ENCODE data around the gene HSPA12A.

HSPA12A gene

DNA sequence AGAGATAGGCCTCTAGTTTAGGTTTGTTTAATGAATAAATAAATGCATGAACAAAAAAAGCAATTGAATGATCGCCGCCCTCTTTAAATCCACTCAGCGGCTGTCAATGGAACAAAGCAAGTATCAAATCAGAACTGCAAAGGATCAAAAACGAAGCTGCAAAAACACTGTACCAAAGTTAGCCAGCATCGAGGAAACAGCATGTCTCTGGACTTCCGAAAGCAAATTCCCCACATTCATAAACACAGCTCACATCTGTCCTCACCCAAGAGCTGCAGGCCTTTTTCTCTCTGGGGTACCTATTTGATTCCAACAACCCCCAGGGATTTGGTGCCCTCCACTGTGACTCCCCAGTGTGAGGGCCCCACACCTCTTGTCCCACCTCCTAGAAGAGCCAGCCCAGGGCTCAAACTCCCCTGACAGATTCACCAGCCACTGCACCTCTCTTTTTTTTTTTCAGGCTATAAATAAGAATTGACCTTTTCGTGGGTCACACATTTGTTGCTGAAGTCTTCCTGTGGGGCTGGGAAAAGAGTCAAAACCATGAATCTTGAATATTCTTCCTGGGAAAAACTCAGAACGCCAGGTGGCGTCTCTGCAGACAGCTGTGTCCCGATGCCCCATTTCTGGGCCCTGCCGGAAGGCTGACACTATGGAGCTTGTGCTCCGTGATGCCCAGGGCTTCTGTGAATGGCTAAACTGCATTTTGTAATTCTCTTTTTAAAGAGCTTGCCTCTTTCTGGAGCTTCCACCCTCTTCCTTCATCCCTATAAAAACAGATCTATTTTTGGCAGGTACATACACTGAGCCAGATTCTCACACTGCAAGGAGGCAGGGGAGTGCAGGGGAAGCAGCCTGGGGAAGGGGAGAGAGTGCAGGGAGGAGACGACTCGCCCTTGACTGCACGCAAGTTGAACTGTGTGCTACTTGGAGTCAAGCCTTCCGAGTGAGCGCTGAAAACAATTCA, 51.7 kb downstream of the HSPA12A start:
- DNase-seq (ENCODE audit: low read depth): no peak

DNA sequence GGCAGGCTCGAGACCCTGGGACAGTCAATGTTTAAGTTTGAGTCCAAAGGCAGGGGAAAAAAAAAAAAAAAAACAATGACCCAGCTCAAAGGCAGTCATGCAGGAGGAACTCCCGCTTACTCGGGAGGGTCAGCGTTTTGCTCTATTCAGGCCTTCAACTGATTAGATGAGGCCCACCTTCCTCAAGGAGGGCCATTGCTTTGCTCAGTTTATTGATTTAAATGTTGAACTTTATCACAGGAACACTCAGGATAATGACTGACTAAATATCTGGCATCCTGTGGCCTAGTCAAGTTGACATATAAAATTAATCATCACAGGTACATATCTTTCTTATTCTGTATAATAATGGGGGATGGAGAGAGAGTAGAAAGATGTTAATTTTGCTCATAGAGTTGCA, 52.6 kb downstream of the HSPA12A start:
- no peak for DNase-seq (ENCODE audit: low read depth)

GRCh38 chr10:116688741-116689495, 53.4 kb downstream of the HSPA12A start:
- DNase-seq (ENCODE audit: low read depth): no peak

- no peak for DNase-seq (ENCODE audit: low read depth)
These were observed 54.1 kb downstream of the HSPA12A start for GRCh38 chr10:116688241-116688711.

GRCh38 chr10:116687633-116688032, 54.7 kb downstream of the HSPA12A start:
- no peak for DNase-seq (ENCODE audit: low read depth)

DNA sequence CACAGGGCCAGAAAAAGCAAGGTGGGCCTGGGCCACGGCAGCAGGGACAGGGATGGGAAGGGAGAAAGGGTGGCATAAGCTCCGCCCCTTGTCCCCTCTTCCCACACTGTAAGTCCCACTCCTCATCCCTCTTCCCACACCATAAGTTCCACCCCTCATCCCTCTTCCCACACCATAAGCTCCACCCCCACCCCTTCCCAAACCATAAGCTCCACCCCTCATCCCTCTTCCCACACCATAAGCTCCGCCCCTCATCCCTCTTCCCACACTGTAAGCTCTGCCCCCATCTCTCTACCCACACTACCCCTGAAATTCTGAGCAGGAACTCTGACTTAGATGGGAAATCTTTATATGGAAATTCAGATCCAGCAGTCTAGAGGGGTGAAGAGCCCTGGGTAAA, 55.7 kb downstream of the HSPA12A start:
- no peak for DNase-seq (ENCODE audit: low read depth)

- no peak for DNase-seq (ENCODE audit: low read depth)
These were observed 56.6 kb downstream of the HSPA12A start for GRCh38 chr10:116685807-116686206.

GRCh38 chr10:116684781-116685180, 57.6 kb downstream of the HSPA12A start:
- DNase-seq (ENCODE audit: low read depth): no peak

DNA sequence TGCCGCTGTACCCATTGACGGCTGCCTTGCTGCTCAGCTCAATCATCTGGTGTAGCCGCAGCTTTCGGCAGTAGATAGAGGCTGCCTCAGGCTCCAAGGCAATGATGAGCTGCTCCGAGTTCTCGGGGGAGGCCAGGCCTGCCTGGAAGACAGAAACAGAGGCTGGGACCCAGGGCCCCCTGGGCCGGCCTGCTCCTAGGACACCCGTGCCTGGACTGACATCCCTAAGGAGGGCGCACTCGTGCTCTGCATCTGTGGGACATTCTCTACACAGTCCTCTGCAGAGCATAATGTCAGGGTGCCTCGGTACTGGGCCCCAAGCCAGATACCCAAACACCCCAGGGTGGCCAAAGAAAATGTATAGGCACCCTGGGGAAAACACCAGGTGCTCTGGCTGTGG, 58.5 kb downstream of the HSPA12A start:
- DNase-seq (ENCODE audit: low read depth): no peak

DNA sequence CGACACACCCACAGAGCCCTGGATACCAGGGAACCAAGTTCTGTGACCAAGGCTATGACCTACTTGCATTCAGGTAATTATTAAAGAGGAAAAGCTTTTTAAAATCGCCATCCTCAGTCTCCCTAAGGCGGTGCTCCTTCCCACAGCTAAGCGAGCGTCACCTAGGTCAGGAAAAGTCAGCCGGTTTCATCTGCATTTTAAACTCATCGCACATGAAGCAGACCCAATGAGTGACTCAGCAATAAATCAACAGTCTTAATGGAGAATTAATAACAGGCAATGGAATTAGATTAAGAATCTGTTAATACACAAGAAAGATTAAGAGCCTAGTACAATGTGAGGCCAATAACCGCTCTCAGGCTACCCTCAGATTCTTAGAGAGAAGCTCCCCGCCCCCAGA, 59.2 kb downstream of the HSPA12A start:
- no peak for DNase-seq (ENCODE audit: low read depth)

DNA sequence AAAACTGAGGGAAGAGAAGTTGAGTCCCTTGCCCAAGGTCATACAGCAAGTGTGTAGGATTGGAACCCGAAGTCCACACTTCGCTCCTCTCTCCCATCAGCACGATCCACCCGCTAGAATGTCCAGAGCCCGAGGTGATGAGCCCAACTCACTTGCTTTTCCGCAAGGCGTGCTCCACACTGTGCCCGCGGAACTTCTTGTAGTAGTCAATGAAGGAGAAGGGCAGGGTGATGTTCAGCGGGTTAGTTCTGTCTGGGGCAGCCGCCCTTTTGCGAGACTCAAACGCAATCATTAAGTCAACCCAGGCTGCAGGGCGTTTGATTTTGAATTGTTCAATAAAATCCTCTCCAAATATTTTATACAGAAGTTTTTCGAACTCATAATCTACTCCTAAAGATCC, 63.0 kb downstream of the HSPA12A start:
- DNase-seq (ENCODE audit: low read depth): no peak

- no peak for DNase-seq (ENCODE audit: low read depth)
These were observed 65.7 kb downstream of the HSPA12A start for GRCh38 chr10:116676633-116677032.

DNA sequence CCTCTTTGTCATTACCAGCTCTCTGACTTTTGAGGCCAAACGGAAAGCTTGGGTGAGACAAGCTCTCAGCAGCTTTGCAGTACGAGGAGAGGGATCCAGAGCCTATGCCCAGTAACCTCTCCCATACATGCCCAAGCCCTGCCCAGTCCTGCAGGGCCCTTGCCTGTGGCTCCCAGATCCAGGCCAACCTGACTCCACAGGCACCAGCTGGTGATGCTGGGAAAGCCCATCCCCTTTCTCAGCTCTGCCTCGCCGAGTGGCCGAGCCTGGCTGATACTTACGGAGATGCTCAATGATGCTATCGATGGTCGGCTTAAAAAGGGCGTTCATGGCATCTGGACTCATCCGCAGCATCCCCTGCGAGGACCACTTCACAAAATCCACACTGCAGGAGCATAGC, 66.2 kb downstream of the HSPA12A start:
- DNase-seq (ENCODE audit: low read depth): no peak

DNA sequence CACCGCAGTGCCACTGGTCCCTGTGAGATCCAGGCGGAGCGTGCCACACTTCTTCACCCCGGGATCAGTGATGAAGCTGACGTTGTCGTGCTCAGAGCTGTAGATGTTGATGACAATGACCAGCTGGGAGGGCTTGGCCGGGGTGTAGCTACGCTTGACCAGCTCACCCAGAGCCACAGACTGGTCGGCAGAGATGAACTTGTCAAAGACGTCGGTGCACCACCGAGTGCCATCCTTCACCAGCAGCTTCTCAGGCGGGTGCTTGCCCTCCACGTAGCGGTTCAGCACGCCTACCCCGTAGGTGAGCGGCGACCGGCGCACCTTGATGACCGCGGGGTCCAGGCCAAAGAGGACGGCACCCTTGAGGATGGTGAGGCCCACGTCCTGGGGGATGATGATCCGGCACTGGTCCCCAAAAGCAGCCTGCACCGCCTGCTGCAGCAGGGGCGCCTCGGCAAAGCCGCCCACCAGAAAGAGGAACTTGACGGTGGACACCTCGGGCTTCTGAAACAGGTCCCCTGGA, 67.4 kb downstream of the HSPA12A start:
- no peak for DNase-seq (ENCODE audit: low read depth)

DNA sequence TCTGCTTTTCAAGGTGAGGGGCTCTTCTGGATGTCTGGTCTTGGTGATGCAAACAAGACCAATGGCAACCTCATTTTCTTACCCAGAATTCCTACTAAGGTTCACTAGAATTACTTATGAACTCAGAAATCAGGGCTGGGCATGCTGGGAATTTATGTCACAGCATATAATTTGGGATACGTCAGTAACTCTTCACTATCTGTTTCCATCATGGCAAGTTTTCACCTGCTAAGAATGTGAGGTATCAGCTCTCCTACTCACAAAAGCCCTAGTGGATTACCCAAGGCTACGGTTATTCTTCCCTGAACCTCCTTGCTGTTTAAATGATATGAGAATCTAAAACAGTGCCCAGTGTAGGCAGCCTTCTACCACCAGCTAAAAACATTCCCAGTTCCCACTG, 68.5 kb downstream of the HSPA12A start:
- no peak for DNase-seq (ENCODE audit: low read depth)

- DNase-seq (ENCODE audit: low read depth): no peak
These were observed 69.5 kb downstream of the HSPA12A start for GRCh38 chr10:116672891-116673290.

GRCh38 chr10:116671274-116671926, 71.0 kb downstream of the HSPA12A start:
- DNase-seq (ENCODE audit: low read depth): no peak

DNA sequence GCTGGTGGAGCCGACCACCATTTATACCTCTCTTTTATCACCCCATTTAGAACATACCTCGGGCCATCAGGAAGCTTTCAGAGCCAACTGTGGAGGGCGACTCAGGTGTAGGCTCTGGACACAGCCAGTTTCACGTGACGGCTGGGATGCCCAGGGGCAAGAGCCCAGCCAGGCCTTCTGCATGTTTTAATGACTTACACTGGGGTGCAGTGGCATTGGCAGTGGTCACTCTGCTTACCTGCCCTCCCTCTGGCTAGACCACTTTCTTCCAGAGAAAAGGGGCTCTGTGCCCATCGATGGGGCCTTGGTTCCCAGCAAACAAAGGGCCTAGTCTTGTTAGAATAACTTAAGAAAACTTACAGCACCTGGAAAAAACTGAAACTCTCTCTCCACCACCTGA, 71.7 kb downstream of the HSPA12A start:
- no peak for DNase-seq (ENCODE audit: low read depth)

DNA sequence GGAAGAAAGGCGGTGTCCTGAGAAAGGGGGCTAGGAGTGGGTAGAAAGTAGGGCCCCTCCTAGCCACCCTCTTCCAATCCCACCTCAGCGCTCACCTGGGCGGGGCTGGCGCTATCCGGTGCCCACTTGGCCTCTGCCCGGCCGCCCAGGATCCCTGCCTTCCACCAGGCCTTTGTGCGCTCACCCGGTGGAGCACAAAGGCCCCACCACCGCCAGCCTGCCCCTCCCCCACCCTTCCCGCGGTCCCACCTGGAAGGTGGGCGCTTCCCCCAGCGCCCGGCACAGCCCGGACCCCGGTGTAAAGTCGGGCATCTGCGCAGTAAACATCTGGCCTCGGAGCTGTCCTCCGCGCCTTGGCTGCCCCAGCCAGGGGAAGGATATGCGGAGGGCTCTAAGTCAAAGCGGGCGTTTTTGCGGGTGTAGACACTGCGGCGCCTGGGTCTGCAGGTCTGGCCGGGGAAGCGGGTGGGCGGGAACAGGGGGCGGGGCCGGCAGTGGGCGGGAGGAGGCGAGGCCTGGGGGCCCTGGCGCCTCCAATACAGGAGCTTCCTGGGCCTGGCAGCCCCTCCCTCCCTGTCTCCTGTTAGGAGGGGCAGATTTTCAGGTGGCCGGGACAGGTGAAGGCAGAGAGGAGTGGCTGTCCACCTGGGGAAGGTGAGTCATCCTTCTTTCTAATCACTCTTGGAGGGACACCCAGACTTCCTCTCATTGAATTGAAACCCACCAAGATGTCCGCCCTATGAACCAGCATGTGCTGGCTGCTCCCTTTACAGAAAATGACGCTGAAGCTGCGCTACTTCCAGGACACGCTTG, 72.3 kb downstream of the HSPA12A start:
- DNase-seq (ENCODE audit: low read depth): no peak

- DNase-seq (ENCODE audit: low read depth): no peak
These were observed 73.3 kb downstream of the HSPA12A start for GRCh38 chr10:116669080-116669479.

DNA sequence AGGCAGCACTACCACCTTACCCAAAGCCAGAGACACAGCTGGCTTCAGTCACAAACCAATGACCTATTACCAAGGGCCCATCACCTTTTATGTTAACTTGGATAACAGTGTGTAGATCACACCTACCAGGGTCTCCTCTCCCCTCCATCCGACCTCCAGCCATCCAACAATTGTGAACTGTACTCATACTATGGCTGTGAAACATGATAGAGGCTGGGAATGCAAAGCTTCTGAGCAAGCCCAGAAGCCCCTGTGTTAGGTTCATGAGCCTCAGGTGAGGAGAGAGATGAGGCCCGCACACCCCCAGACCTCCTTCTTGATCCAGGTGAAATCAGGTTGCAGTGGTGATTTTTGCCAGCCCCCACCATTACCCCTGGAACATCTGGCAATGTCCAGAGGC, 73.9 kb downstream of the HSPA12A start:
- DNase-seq (ENCODE audit: low read depth): no peak
